Stimulated activated naive CD4-positive, alpha-beta T cell treated with Interleukin-2 at 50 U/mL for 16 hours (primary cell): Measurements from ENCODE around the gene PRSS1.
"Not testable (repeated sequence)": the region's sequence is repeated elsewhere in the genome, so short reads cannot be mapped to it uniquely, and the experiment has no call there.

Experiments
- DNase-seq: peaks from one replicate; lab custom pipeline; 2025; lab: John Stamatoyannopoulos, UW

Gene PRSS1

GRCh38 chr7:142773937-142774744 lies 24.9 kb downstream of the PRSS1 start:
- no peak for DNase-seq

DNA sequence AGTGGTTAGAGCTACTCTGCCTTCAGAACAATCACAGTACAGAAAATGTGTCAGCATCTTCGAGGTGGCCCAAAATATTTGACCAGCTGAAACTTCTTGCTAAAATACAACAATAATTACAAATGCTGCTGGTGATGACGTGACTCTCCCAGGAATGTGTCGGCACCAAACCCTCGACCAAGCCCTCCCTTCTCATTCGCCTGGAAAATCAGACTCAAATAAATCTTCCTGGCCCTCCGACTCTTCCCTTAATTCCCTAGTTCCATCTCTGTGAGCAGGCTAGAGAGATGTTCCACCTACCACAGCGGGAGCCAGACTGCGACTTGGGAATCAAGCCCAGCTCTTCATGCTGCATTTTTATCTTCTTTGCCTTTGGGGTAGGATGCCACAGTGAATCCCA lies 25.6 kb downstream of the PRSS1 start:
- DNase-seq: no peak

GRCh38 chr7:142775351-142776115 lies 26.3 kb downstream of the PRSS1 start:
- DNase-seq: not testable (repeated sequence)

- no peak for DNase-seq
Measured at GRCh38 chr7:142776206-142776844, 27.1 kb downstream of the PRSS1 start.

- DNase-seq: not testable (repeated sequence)
Measured at GRCh38 chr7:142776845-142777225, 27.6 kb downstream of the PRSS1 start.

DNA sequence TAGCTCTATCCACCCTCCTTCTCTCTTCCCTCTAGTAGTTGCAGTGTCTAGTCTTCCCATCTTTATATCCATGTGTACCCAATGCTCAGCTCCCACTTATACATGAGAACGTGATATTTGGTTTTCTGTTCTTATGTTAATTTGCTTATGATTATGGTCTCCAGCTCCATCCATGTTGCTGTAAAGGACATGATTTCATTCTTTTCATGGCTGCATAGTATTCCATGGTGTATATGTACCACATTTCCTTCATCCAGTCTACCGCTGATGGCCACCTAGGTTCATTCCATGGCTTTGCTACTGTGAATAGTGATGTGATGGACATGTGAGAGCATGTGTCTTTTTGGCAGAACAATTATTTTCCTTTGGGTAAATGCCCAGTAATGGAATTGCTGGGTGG lies 28.0 kb downstream of the PRSS1 start:
- no peak for DNase-seq

- DNase-seq: peak; percentile 69
Measured at GRCh38 chr7:142782922-142783900, 33.9 kb downstream of the PRSS1 start.

GRCh38 chr7:142784096-142784495 lies 34.8 kb downstream of the PRSS1 start:
- no peak for DNase-seq

DNA sequence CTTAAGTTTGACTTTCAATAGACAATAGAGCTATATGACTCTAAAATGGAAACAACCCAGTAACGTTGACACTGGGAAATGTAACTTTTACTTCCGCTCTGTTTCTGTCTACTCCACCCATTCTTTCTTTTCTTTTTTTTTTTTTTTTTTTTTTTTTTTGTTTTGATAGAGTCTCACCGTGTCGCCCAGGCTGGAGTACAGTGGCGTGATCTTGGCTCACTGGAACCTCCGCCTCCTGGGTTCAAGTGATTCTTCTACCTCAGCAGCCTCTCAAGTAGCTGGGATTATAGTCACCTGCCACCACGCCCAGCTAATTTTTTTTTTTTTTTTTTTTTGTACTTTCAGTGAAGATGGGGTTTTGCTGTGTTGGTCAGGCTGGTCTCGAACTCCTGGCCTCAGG lies 35.4 kb downstream of the PRSS1 start:
- no peak for DNase-seq

DNA sequence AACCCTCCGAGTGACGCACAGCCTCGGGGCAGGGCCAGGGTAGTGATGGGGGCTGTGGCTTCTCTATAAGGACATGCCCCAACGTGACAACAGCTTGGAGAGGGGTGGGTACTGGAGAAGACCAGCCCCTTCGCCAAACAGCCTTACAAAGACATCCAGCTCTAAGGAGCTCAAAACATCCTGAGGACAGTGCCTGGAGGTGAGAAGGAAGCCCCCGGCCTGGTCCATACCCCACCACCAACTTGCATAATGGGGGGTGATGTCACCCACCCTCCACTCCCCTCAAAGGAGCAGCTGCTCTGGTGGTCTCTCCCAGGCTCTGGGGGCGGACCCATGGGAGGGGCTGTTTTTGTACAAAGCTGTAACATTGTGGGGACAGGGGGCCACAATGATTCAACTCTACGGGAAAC lies 36.6 kb downstream of the PRSS1 start:
- peak; percentile 74 for DNase-seq

DNA sequence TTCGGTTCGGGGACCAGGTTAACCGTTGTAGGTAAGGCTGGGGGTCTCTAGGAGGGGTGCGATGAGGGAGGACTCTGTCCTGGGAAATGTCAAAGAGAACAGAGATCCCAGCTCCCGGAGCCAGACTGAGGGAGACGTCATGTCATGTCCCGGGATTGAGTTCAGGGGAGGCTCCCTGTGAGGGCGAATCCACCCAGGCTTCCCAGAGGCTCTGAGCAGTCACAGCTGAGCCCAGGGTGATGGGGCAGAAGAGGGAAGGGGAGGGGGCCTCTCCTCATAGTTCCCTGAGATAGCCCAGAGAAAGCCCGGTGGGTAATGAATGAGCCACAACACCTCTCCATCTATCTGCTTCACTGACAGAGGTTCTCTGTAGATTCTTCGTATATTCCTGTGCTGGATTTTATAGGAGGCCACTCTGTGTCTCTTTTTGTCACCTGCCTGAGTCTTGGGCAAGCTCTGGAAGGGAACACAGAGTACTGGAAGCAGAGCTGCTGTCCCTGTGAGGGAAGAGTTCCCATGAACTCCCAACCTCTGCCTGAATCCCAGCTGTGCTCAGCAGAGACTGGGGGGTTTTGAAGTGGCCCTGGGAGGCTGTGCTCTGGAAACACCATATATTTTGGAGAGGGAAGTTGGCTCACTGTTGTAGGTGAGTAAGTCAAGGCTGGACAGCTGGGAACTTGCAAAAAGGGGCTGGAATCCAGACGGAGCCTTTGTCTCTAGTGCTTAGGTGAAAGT lies 37.9 kb downstream of the PRSS1 start:
- no peak for DNase-seq

GRCh38 chr7:142787783-142788182 lies 38.5 kb downstream of the PRSS1 start:
- DNase-seq: no peak

DNA sequence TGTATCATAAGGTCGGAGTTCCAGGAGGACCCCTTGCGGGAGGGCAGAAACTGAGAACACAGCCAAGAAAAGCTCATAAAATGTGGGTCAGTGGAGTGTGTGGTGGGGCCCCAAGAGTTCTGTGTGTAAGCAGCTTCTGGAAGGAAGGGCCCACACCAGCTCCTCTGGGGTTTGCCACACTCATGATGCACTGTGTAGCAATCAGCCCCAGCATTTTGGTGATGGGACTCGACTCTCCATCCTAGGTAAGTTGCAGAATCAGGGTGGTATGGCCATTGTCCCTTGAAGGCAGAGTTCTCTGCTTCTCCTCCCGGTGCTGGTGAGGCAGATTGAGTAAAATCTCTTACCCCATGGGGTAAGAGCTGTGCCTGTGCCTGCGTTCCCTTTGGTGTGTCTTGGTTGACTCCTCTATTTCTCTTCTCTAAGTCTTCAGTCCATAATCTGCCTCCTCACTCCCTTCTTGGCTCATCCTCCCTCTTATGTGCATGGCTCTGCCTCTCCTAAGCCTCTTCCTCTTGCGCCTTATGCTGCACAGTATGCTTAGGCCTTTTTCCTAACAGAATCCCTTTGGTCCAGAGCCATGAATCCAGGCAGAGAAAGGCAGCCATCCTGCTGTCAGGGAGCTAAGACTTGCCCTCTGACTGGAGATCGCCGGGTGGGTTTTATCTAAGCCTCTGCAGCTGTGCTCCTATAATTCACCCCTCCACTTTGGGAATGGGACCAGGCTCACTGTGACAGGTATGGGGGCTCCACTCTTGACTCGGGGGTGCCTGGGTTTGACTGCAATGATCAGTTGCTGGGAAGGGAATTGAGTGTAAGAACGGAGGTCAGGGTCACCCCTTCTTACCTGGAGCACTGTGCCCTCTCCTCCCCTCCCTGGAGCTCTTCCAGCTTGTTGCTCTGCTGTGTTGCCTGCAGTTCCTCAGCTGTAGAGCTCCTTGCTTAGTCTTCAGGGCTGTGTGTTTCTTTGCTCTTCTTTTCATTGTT lies 39.3 kb downstream of the PRSS1 start:
- no peak for DNase-seq

DNA sequence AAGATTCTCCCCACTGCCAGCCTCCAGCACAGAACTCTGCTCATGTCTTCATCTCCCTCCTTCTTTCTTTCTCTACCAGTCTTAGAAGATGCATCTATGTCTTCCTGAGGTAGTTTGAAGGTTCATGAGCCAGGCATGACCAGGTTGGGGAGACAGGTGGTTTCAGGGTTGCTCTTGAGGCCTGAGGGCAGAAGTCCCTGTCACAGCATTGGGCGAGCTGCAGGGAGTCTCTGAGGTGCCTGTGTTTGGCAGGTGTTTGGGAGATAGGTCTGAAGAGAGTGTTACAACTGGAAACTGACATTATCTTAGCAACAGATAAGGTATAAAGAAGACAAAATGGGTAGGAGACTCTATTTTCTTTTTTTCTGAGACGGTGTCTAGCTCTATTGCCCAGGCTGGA lies 40.2 kb downstream of the PRSS1 start:
- no peak for DNase-seq

DNA sequence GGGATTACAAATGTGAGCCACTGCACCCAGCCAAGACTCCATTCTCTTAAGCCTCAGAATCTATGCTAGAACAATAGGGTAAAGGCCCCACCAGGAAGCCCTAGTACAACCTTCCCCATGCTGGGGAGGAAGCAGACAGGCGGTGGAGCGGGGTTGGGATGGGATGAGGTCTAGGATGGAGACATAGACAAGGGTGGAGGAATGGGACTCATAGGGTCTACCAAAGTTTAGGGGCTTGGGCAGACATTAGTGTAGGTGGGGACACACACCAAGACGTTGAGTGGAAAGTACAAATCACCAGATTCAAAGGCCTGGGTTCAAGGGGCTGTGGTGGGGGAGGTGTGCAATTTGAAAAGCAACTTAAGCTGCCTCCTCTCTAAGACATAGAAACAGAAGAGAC lies 40.8 kb downstream of the PRSS1 start:
- DNase-seq: no peak

- DNase-seq: no peak
Measured at GRCh38 chr7:142790555-142790954, 41.3 kb downstream of the PRSS1 start.

DNA sequence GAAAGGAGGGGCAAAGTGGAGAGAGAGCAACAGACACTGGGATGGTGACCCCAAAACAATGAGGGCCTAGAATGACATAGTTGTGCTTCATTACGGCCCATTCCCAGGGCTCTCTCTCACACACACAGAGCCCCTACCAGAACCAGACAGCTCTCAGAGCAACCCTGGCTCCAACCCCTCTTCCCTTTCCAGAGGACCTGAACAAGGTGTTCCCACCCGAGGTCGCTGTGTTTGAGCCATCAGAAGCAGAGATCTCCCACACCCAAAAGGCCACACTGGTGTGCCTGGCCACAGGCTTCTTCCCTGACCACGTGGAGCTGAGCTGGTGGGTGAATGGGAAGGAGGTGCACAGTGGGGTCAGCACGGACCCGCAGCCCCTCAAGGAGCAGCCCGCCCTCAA lies 42.2 kb downstream of the PRSS1 start:
- no peak for DNase-seq

DNA sequence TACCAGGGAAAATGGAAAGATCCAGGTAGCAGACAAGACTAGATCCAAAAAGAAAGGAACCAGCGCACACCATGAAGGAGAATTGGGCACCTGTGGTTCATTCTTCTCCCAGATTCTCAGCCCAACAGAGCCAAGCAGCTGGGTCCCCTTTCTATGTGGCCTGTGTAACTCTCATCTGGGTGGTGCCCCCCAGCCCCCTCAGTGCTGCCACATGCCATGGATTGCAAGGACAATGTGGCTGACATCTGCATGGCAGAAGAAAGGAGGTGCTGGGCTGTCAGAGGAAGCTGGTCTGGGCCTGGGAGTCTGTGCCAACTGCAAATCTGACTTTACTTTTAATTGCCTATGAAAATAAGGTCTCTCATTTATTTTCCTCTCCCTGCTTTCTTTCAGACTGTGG lies 42.9 kb downstream of the PRSS1 start:
- no peak for DNase-seq

DNA sequence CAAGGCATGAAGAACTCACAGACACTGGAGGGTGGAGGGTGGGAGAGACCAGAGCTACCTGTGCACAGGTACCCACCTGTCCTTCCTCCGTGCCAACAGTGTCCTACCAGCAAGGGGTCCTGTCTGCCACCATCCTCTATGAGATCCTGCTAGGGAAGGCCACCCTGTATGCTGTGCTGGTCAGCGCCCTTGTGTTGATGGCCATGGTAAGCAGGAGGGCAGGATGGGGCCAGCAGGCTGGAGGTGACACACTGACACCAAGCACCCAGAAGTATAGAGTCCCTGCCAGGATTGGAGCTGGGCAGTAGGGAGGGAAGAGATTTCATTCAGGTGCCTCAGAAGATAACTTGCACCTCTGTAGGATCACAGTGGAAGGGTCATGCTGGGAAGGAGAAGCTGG lies 43.3 kb downstream of the PRSS1 start:
- no peak for DNase-seq

- DNase-seq: no peak
Measured at GRCh38 chr7:142793156-142793555, 43.9 kb downstream of the PRSS1 start.
